Keratinocyte (primary cell): Measurements from ENCODE around the gene TMEM61.

Experiments
- EZH2 ChIP-seq: IDR thresholded peaks from one replicate; pipeline ENCODE4 v1.6.1; 2012; ENCODE audit warnings: inconsistent platforms, mild to moderate bottlenecking, low read length, moderate library complexity
- TF ChIP-seq, protein P1 (sequence below), 3 experiments: IDR thresholded peaks in 1 of 3; conservative IDR thresholded peaks in 1 of 3; optimal IDR thresholded peaks in 1 of 3; 2 replicates in 2 of 3; 3 replicates in 1 of 3; pipeline versions ENCODE3 to v1.5.1; 2011; ENCODE audit warnings: low read length in 3 of 3, mild to moderate bottlenecking in 3 of 3, moderate library complexity in 2 of 3, control low read depth in 1 of 3, inconsistent platforms in 1 of 3; ENCODE audit not compliant: insufficient read depth in 2 of 3; ENCODE audit errors: extremely low read depth in 1 of 3

DNA sequence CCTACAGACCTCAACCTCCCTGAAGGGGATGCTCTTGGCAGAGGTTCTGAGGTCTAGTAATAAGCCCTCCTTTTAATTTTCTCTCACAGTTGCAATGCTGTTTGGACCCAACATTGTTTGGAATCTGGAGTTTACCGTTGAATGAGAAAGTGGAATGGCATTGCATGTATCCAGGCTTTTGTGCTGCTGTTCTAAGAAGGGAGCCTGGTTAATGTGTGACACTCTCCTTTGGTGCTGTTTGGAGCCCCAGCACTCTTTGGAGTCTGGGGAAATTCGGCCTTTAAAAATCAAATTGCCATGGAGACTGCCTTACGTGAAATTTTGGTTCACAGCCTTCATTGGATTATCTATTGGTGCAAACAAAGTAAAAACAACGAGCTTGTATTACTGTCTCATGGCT lies 23.7 kb upstream of the TMEM61 start:
- TF ChIP-seq, protein P1, sequence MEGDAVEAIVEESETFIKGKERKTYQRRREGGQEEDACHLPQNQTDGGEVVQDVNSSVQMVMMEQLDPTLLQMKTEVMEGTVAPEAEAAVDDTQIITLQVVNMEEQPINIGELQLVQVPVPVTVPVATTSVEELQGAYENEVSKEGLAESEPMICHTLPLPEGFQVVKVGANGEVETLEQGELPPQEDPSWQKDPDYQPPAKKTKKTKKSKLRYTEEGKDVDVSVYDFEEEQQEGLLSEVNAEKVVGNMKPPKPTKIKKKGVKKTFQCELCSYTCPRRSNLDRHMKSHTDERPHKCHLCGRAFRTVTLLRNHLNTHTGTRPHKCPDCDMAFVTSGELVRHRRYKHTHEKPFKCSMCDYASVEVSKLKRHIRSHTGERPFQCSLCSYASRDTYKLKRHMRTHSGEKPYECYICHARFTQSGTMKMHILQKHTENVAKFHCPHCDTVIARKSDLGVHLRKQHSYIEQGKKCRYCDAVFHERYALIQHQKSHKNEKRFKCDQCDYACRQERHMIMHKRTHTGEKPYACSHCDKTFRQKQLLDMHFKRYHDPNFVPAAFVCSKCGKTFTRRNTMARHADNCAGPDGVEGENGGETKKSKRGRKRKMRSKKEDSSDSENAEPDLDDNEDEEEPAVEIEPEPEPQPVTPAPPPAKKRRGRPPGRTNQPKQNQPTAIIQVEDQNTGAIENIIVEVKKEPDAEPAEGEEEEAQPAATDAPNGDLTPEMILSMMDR (optimal IDR thresholded peaks at IDR 0.05 in 1 of 3, IDR thresholded peaks at IDR 0.05 in 1 of 3, conservative IDR thresholded peaks at IDR 0.05 in 1 of 3; ENCODE audit: extremely low read depth in 1 of 3, insufficient read depth in 2 of 3, low read length in 3 of 3) = no peak
- TF ChIP-seq EZH2 = no peak
